ENCODE measurements around the gene DCN.

Gene DCN

DNA sequence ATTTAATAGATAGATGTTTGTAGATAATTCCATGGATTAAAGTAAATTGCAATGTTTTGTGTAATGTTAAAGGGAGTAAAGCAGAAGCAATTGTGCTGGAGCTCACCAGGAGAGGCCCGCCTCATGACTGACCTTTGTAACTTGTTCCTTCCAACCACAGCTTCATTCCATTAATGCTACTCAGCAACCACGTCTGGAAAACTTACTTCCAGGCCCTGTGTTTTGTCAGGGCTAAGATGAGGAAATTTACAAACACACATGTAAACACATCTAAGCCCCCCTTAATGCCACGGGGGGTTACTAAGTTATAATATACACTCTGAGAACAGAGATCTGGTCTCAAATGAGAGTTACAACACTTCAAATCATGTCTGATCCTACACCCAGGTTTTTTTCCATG lies 83.7 kb downstream of the DCN start:
- Histone ChIP-seq H2AFZ (ENCODE audit: low read depth, low read length) (no peak overlapping the region), H3K27ac (ENCODE audit: low read length) (no peak overlapping the region)

DNA sequence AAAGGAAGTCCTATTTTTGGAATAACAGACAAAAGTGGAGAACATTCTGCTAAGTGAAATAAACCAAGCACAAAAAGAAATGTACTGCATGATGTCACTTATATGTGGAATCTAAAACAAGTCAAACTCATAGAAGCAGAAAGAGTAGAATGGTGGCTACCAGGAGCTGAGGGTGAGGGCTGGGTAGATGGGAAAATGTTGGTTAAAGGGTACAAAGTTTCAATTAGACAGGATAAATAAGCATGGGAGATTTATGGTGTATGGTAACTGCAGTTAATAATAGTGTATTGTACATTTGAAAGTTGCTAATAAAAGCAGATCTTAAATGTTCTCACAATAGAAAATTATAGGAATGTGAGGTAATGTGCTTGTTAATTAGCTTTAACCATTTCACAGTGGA lies 84.2 kb downstream of the DCN start:
- H3K79me2 ChIP-seq (ENCODE audit: low read length) = no peaks in the 10 kb centered on the region
- no peaks in the 10 kb centered on the region for H3K9me3 ChIP-seq (ENCODE audit: insufficient read depth, low read length)
- H3K4me1 ChIP-seq (ENCODE audit: low read length) = peaks cover 11% of the 10 kb centered on the region; the same call in 1 of the 2 replicates
- H3K27ac ChIP-seq (ENCODE audit: low read length) = no peak overlapping the region
- no peaks in the 10 kb centered on the region for H3K27me3 ChIP-seq (ENCODE audit: low read depth, low read length)
- H3K4me2 ChIP-seq (ENCODE audit: low read length) = no peak overlapping the region
- TF ChIP-seq, protein P1, sequence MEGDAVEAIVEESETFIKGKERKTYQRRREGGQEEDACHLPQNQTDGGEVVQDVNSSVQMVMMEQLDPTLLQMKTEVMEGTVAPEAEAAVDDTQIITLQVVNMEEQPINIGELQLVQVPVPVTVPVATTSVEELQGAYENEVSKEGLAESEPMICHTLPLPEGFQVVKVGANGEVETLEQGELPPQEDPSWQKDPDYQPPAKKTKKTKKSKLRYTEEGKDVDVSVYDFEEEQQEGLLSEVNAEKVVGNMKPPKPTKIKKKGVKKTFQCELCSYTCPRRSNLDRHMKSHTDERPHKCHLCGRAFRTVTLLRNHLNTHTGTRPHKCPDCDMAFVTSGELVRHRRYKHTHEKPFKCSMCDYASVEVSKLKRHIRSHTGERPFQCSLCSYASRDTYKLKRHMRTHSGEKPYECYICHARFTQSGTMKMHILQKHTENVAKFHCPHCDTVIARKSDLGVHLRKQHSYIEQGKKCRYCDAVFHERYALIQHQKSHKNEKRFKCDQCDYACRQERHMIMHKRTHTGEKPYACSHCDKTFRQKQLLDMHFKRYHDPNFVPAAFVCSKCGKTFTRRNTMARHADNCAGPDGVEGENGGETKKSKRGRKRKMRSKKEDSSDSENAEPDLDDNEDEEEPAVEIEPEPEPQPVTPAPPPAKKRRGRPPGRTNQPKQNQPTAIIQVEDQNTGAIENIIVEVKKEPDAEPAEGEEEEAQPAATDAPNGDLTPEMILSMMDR (IDR thresholded peaks at IDR 0.05; ENCODE audit: low read depth, low read length) = no peak
- H3K9ac ChIP-seq (ENCODE audit: low read length) = no peak overlapping the region
- H3K36me3 ChIP-seq (replicated peaks; ENCODE audit: low read depth, low read length) = no peaks in the 10 kb centered on the region
- no peak overlapping the region for H2AFZ ChIP-seq (ENCODE audit: low read depth, low read length)
- no peak overlapping the region for H3K4me3 ChIP-seq (ENCODE audit: low read length)
- no peaks in the 10 kb centered on the region for H4K20me1 ChIP-seq (ENCODE audit: insufficient read depth, low read length)

More for the DNA sequence above, 83.7 kb downstream of the DCN start:
- Histone ChIP-seq H3K4me2 (ENCODE audit: low read length) (no peak overlapping the region), H4K20me1 (ENCODE audit: insufficient read depth, low read length) (no peaks in the 10 kb centered on the region), H3K27me3 (ENCODE audit: low read depth, low read length) (no peaks in the 10 kb centered on the region), H3K9ac (ENCODE audit: low read length) (no peak overlapping the region), H3K4me1 (ENCODE audit: low read length) (peaks cover 9% of the 10 kb centered on the region; the same call in 1 of the 2 replicates), H3K4me3 (ENCODE audit: low read length) (no peak overlapping the region), H3K9me3 (ENCODE audit: insufficient read depth, low read length) (no peaks in the 10 kb centered on the region), H3K36me3 (replicated peaks; ENCODE audit: low read depth, low read length) (no peaks in the 10 kb centered on the region), H3K79me2 (ENCODE audit: low read length) (no peaks in the 10 kb centered on the region)
- no peak for TF ChIP-seq EZH2phosphoT487 (IDR thresholded peaks at IDR 0.05; ENCODE audit: low read depth)
- TF ChIP-seq, protein P1 (IDR thresholded peaks at IDR 0.05; ENCODE audit: low read depth, low read length) = no peak

DNA sequence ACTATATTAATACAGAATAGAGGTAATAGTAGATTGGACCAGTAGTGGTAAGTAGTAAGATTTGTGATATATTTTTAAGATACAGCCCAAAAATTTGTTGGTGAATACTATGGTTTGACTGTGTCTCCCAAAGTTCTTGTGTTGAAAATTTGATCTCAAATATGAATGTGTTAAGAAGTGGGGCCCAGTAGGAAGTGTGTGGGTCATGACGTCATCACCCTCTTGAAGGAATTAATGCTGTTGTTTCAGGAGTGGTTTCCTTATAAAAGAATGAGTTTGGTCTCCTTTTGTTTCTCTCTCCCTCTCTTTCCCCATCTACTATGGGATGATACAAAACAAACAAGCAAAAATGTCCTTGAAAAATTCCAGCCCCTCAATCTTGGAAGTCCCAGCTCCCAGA lies 87.7 kb downstream of the DCN start:
- Histone ChIP-seq H3K36me3 (replicated peaks; ENCODE audit: low read depth, low read length) (no peaks in the 10 kb centered on the region), H3K27ac (ENCODE audit: low read length) (no peak overlapping the region), H3K4me1 (ENCODE audit: low read length) (peaks cover 11% of the 10 kb centered on the region; the same call in 1 of the 2 replicates), H4K20me1 (ENCODE audit: insufficient read depth, low read length) (no peaks in the 10 kb centered on the region), H3K9me3 (ENCODE audit: insufficient read depth, low read length) (0 out of 2 replicates have a peak, but pooled peaks cover 2% of the 10 kb centered on the region), H3K79me2 (ENCODE audit: low read length) (no peaks in the 10 kb centered on the region), H3K9ac (ENCODE audit: low read length) (no peak overlapping the region), H2AFZ (ENCODE audit: low read depth, low read length) (no peak overlapping the region), H3K4me2 (ENCODE audit: low read length) (no peak overlapping the region), H3K4me3 (ENCODE audit: low read length) (no peak overlapping the region), H3K27me3 (ENCODE audit: low read depth, low read length) (no peaks in the 10 kb centered on the region)
- TF ChIP-seq, protein P1 (IDR thresholded peaks at IDR 0.05; ENCODE audit: low read depth, low read length) = no peak
- TF ChIP-seq EZH2phosphoT487 (IDR thresholded peaks at IDR 0.05; ENCODE audit: low read depth) = no peak

DNA sequence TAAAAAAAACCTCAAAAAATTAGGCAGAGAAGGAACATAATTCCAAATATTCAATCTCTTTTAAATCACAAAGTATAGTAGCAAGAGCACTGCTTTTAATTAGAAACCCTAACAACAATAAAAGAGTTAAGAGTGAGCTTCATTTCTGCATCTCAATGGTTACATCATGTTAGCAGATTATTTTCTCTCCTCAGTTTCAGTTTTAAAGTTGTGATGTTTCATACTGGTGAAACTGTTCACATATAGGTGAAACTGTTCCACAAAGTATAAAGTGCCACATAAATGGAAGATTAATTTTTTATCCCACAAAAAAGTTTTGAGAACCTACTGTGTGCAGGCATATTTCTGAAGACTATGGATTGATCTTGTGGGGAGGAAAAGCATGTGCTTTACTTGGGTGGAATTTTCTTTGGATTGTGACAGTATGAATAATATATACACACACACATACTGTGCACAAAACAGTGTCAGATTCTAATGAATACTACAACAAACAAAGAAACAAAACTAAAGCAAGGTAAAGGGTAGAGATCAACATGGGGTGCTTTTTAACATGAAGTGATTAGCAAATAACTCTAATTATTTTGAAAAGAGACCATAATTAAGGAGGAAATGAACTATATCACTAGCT lies 88.5 kb downstream of the DCN start:
- Histone ChIP-seq H3K4me2 (ENCODE audit: low read length) (peak overlapping the region; percentile 41; the same call in 1 of the 2 replicates), H2AFZ (ENCODE audit: low read depth, low read length) (peak overlapping the region; percentile 7; the same call in 1 of the 2 replicates), H3K79me2 (ENCODE audit: low read length) (no peaks in the 10 kb centered on the region), H3K9ac (ENCODE audit: low read length) (no peak overlapping the region), H3K9me3 (ENCODE audit: insufficient read depth, low read length) (peaks cover 10% of the 10 kb centered on the region; the same call in 1 of the 2 replicates), H3K4me3 (ENCODE audit: low read length) (no peak overlapping the region), H4K20me1 (ENCODE audit: insufficient read depth, low read length) (no peaks in the 10 kb centered on the region), H3K4me1 (ENCODE audit: low read length) (peaks cover 11% of the 10 kb centered on the region; the same call in 1 of the 2 replicates), H3K27ac (ENCODE audit: low read length) (no peak overlapping the region), H3K27me3 (ENCODE audit: low read depth, low read length) (no peaks in the 10 kb centered on the region), H3K36me3 (replicated peaks; ENCODE audit: low read depth, low read length) (no peaks in the 10 kb centered on the region)
- TF ChIP-seq EZH2phosphoT487 (IDR thresholded peaks at IDR 0.05; ENCODE audit: low read depth) = no peak
- TF ChIP-seq, protein P1 (IDR thresholded peaks at IDR 0.05; ENCODE audit: low read depth, low read length) = no peak
